Bronchial epithelial cell (primary cell): ENCODE results near the gene PNMA8A. TPM values are rescaled to one million over a fixed set of nuclear protein-coding genes. Genes with fewer than 3 reads are reported as not detected.
A peak's percentile ranks its signal among the peaks of the same experiment; 100 is the strongest.

Experiments used
- DNase-seq: peaks from one replicate; pipeline ENCODE4 v3.0.0-alpha.2; 2010; ENCODE audit warnings: low read depth
- FAIRE-seq: peaks from 2 replicates; lab custom pipeline; 2011; peaks lifted over from hg19 to GRCh38; lab: Jason Lieb, UNC
- H3K27me3 ChIP-seq: 2 replicates; pipeline ENCODE4 v1.5.1; 2011; ENCODE audit warnings: low read length; ENCODE audit not compliant: control insufficient read depth, insufficient read depth
- H3K36me3 ChIP-seq: 2 replicates; pipeline ENCODE4 v1.5.1; 2011; ENCODE audit warnings: low read length; ENCODE audit not compliant: control insufficient read depth, insufficient read depth
- H3K4me3 ChIP-seq: 2 replicates; pipeline ENCODE4 v1.5.1; 2011; ENCODE audit warnings: mild to moderate bottlenecking, low read depth, low read length, control low read depth
- total RNA-seq: library from RNA; depleted of rRNA; stranded (reverse); fragments of >200 nt; gene quantifications from 2 replicates; pipeline ENCODE4 v1.2.1, GENCODE V29; 2014
- TF ChIP-seq, protein P1 (sequence below): IDR thresholded peaks from 2 replicates; pipeline ENCODE4 v1.5.1; 2011; ENCODE audit warnings: mild to moderate bottlenecking, moderate library complexity, low read length, control low read depth, inconsistent platforms; ENCODE audit not compliant: insufficient read depth, severe bottlenecking

PNMA8A gene
- total RNA-seq, 1 donor from 2014 or later: 0.79 TPM

DNA sequence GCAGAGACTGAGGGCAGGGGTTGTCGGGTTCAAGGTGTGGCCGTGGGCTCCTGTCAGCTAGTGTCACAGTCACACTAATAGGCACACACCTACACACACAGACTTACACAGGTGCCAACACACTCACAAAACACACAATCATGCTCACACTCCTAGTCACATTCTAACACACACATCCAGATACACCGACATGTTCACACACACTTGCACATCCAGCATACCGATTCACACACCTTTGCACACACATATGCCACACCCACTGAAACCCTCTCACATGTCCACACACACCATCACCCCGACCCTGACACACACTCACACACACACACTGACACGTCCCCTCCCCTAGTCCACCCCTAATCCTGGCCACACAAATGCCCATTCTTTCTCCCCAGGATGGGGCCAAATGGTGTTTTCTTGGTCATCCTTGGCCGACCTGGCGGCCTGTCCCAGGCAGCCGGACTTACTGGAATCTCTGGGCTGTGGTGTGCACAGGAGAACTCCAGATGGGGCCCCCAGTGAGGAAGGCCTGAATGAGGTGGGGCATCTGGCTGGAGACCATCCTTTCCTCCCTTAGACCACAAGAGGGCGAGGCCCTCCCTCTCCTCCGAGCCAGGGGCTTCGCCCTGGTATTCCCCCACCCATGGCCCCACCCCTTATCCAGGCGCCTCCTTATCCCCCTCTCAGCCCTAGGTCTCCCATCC is 43.4 kb upstream of the PNMA8A start:
- Histone ChIP-seq H3K4me3 (no peak overlapping the region), H3K27me3 (no peaks in the 10 kb centered on the region), H3K36me3 (no peaks in the 10 kb centered on the region)
- FAIRE-seq: no peak
- TF ChIP-seq, protein P1, sequence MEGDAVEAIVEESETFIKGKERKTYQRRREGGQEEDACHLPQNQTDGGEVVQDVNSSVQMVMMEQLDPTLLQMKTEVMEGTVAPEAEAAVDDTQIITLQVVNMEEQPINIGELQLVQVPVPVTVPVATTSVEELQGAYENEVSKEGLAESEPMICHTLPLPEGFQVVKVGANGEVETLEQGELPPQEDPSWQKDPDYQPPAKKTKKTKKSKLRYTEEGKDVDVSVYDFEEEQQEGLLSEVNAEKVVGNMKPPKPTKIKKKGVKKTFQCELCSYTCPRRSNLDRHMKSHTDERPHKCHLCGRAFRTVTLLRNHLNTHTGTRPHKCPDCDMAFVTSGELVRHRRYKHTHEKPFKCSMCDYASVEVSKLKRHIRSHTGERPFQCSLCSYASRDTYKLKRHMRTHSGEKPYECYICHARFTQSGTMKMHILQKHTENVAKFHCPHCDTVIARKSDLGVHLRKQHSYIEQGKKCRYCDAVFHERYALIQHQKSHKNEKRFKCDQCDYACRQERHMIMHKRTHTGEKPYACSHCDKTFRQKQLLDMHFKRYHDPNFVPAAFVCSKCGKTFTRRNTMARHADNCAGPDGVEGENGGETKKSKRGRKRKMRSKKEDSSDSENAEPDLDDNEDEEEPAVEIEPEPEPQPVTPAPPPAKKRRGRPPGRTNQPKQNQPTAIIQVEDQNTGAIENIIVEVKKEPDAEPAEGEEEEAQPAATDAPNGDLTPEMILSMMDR: no peak
- DNase-seq: no peak

DNA sequence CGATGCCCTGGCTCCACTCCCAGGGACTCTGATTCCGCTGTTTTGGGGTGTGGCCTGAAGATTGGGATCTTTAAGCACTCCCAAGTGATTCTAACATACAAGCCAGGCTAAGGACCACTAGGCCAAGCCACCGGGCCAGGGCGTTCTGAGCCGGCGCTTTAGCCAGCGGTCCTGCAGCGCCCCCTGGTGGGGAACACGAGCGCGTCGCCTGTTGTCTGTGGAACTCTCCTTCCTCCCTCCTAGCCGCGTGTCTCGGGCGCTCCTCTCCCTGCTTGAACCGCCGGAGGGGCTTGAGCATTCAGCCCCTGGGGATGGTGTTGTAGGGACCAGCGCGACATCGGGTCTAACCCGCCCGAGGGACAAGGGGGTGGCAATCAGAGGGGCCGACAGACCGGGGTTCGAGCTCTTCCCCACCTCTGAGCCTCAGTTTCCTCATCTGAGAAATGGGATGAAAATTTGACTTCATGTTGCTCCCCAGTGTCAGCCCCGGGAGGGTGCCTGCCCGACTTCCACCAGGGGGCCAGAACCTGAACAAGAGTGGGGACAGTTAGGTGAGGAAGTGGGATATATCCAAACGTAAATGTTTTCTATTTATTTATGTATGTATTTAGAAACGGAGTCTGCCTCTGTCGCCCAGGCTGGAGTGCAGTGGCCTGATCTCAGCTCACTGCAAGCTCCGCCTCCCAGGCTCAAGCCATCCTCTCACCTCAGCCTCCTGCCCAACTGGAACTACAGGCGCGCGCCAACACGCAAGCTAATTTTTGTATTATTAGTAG is 42.3 kb upstream of the PNMA8A start:
- TF ChIP-seq, protein P1: peak; percentile 91
- FAIRE-seq: no peak
- peak; percentile 22 for DNase-seq
- H3K4me3 ChIP-seq: no peak overlapping the region
- H3K27me3 ChIP-seq: no peaks in the 10 kb centered on the region
- no peaks in the 10 kb centered on the region for H3K36me3 ChIP-seq

DNA sequence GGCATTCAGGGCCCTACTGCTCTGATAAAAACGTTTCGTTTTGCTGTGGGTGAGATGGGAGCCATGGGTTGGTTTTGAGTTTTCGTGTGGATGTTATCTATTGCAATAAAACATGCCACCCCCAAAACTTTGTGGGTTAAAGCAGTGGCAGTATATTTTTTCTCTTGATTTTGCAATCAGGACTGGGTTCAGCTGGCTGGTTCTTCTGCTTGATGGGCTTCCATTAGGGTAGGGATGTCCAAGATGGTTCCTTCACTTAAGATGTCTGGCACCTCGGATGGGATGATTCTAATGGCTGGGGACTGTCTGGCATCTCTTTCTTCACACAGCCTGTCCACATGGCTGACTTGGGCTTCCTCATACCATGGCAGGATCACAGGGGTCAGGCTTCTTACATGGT is 39.9 kb upstream of the PNMA8A start:
- Histone ChIP-seq H3K27me3 (no peaks in the 10 kb centered on the region), H3K36me3 (no peaks in the 10 kb centered on the region), H3K4me3 (no peak overlapping the region)
- no peak for DNase-seq
- no peak for FAIRE-seq
- TF ChIP-seq, protein P1: no peak

DNA sequence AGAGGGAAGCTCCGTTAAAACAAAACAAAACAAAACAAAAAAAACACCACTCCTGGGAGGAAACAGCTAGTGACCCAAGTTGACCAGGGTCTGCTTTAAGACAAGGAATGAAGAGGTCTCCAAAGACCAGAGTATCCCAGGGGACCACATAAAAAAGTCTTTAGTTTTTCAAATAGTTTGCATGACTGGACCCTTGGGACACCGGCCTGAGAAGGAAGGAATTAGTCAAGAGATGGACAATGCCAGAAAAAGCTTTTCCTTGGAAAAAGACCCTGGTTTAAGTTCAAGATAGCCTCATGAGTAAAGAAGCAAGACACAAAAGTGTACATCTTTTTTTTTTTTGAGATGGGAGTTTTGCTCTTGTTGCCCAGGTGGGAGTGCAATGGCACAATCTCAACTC is 36.8 kb upstream of the PNMA8A start:
- DNase-seq (no peak), FAIRE-seq (no peak)
- no peaks in the 10 kb centered on the region for H3K36me3 ChIP-seq
- no peak overlapping the region for H3K4me3 ChIP-seq
- peaks cover 2% of the 10 kb centered on the region for H3K27me3 ChIP-seq
- TF ChIP-seq, protein P1: no peak

DNA sequence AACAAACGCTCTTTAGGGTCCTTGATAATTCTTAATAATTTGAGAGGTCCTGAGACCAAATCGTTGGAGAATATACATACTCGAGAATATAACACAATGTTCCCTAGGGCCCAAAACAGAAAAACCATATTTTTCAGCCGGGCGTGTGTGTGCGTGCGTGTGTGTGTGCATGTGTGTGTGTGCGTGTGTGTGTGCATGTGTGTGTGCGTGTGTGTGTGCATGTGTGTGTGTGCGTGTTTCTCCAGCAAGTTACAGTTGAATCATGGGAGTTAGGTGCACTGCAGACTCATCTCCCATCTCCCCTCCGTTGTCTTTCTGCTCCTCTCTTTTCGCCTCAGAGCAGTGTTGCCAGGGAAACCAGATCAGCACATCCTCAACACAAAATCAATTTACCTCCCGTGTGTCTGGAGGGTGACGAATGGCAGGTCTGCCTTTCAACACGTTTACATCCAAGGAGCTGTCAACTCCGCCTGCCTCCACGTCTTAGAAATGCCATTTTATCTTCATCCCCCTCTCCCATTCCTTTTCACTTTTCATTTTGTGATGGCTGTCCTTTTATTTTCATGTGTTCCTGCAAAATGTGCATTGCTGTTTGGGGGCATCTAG is 32.6 kb upstream of the PNMA8A start:
- DNase-seq (no peak), FAIRE-seq (peak; percentile 82)
- peaks cover 2% of the 10 kb centered on the region for H3K27me3 ChIP-seq
- no peaks in the 10 kb centered on the region for H3K36me3 ChIP-seq
- H3K4me3 ChIP-seq: no peak overlapping the region
- TF ChIP-seq, protein P1: no peak
